ENCODE measurements around the gene RAB11FIP5. TPM values are rescaled to one million over a fixed set of nuclear protein-coding genes. Genes with fewer than 3 reads are reported as not detected.

RAB11FIP5 gene
- total RNA-seq, 1 donor from 2014 or later: 12.9 TPM

GRCh38 chr2:73076701-73077423 lies 35.9 kb downstream of the RAB11FIP5 start:
- Mint-ChIP-seq H3K27me3 (ENCODE audit: insufficient read depth) (no peaks in the 10 kb centered on the region), H3K4me1 (ENCODE audit: low read depth) (peaks cover 6% of the 10 kb centered on the region), H3K4me3 (no peak overlapping the region), H3K27ac (no peak overlapping the region), H3K36me3 (ENCODE audit: low read depth) (peaks cover 2% of the 10 kb centered on the region), H3K9me3 (no peaks in the 10 kb centered on the region)
- DNase-seq (ENCODE audit: low spot score): no peak
- intact Hi-C loops (cut with micrococcal nuclease): loop anchor here (2.0 kb wide), 1 partner anchor 130 kb away; no protein-coding TSS in a partner anchor

GRCh38 chr2:73075477-73076373 lies 37.0 kb downstream of the RAB11FIP5 start:
- Mint-ChIP-seq H3K27me3 (ENCODE audit: insufficient read depth) (no peaks in the 10 kb centered on the region), H3K9me3 (no peaks in the 10 kb centered on the region), H3K27ac (no peak overlapping the region), H3K36me3 (ENCODE audit: low read depth) (peaks cover 2% of the 10 kb centered on the region), H3K4me3 (no peak overlapping the region), H3K4me1 (ENCODE audit: low read depth) (peaks cover 9% of the 10 kb centered on the region)
- intact Hi-C loops (cut with micrococcal nuclease): loop anchor here (2.0 kb wide), 1 partner anchor 131 kb away; no protein-coding TSS in a partner anchor
- no peak for DNase-seq (ENCODE audit: low spot score)

- intact Hi-C loops (cut with micrococcal nuclease): loop anchor here (5.0 kb wide), 1 partner anchor 88 kb away; no protein-coding TSS in a partner anchor
- Mint-ChIP-seq H3K4me3 (no peak overlapping the region), H3K27me3 (ENCODE audit: insufficient read depth) (peaks cover 10% of the 10 kb centered on the region), H3K36me3 (ENCODE audit: low read depth) (peaks cover 6% of the 10 kb centered on the region), H3K9me3 (no peaks in the 10 kb centered on the region), H3K27ac (no peak overlapping the region), H3K4me1 (ENCODE audit: low read depth) (peaks cover 17% of the 10 kb centered on the region)
- DNase-seq (ENCODE audit: low spot score): no peak
Observed at GRCh38 chr2:73074110-73075069, 38.4 kb downstream of the RAB11FIP5 start.

- H3K4me3 Mint-ChIP-seq: peak overlapping the region; percentile 87
- peak overlapping the region; percentile 61 for H3K27ac Mint-ChIP-seq
- peaks cover 28% of the 10 kb centered on the region for H3K4me1 Mint-ChIP-seq (ENCODE audit: low read depth)
- intact Hi-C loops (cut with micrococcal nuclease): loop anchor here (5.0 kb wide), 1 partner anchor 90 kb away; no protein-coding TSS in a partner anchor
- peaks cover 10% of the 10 kb centered on the region for H3K36me3 Mint-ChIP-seq (ENCODE audit: low read depth)
- no peak for DNase-seq (ENCODE audit: low spot score)
- H3K27me3 Mint-ChIP-seq (ENCODE audit: insufficient read depth): peaks cover 20% of the 10 kb centered on the region
- no peaks in the 10 kb centered on the region for H3K9me3 Mint-ChIP-seq
Observed at GRCh38 chr2:73072416-73072815, 40.3 kb downstream of the RAB11FIP5 start.

GRCh38 chr2:73072129-73072395 lies 40.7 kb downstream of the RAB11FIP5 start:
- Mint-ChIP-seq H3K36me3 (ENCODE audit: low read depth) (peaks cover 10% of the 10 kb centered on the region), H3K4me3 (peak overlapping the region; percentile 87), H3K9me3 (no peaks in the 10 kb centered on the region), H3K4me1 (ENCODE audit: low read depth) (peaks cover 28% of the 10 kb centered on the region), H3K27me3 (ENCODE audit: insufficient read depth) (peaks cover 20% of the 10 kb centered on the region), H3K27ac (peak overlapping the region; percentile 61)
- no peak for DNase-seq (ENCODE audit: low spot score)
- intact Hi-C loops (cut with micrococcal nuclease): loop anchor here (5.0 kb wide), 1 partner anchor 90 kb away; no protein-coding TSS in a partner anchor

GRCh38 chr2:73071360-73072128 lies 41.2 kb downstream of the RAB11FIP5 start, which contains the start of gene SFXN5:
Gene SFXN5, minus strand, starts transcription at chr2:73071712. Its CDS starts 7 bp downstream, at chr2:73071705.
- Mint-ChIP-seq H3K36me3 (ENCODE audit: low read depth) (peaks cover 10% of the 10 kb centered on the region), H3K27ac (peak within 1 kb of the TSS; percentile 90), H3K4me1 (ENCODE audit: low read depth) (peaks cover 28% of the 10 kb centered on the region), H3K9me3 (no peaks in the 10 kb centered on the region), H3K4me3 (peak within 1 kb of the TSS; percentile 87), H3K27me3 (ENCODE audit: insufficient read depth) (peaks cover 20% of the 10 kb centered on the region)
- intact Hi-C loops (cut with micrococcal nuclease): loop anchor here (1.0 to 5.0 kb wide), 11 partner anchors 14 to 1383 kb away; partner anchors contain the start of genes EGR4, INO80B, PRADC1 and SMYD5
- peak; percentile 96 for DNase-seq (ENCODE audit: low spot score)

GRCh38 chr2:73070643-73071359 lies 41.9 kb downstream of the RAB11FIP5 start:
- Mint-ChIP-seq H3K4me3 (peak overlapping the region; percentile 87), H3K36me3 (ENCODE audit: low read depth) (peaks cover 10% of the 10 kb centered on the region), H3K9me3 (no peaks in the 10 kb centered on the region), H3K27ac (peak overlapping the region; percentile 90), H3K27me3 (ENCODE audit: insufficient read depth) (peaks cover 20% of the 10 kb centered on the region), H3K4me1 (ENCODE audit: low read depth) (peaks cover 32% of the 10 kb centered on the region)
- peak; percentile 24 for DNase-seq (ENCODE audit: low spot score)
- intact Hi-C loops (cut with micrococcal nuclease): loop anchor here (1.0 to 5.0 kb wide), 12 partner anchors 14 to 1384 kb away; partner anchors contain the start of genes EGR4, INO80B, PRADC1 and SMYD5

- Mint-ChIP-seq H3K4me1 (ENCODE audit: low read depth) (peaks cover 34% of the 10 kb centered on the region), H3K27me3 (ENCODE audit: insufficient read depth) (peaks cover 20% of the 10 kb centered on the region)
Observed at GRCh38 chr2:73069855-73070642, 42.7 kb downstream of the RAB11FIP5 start.

GRCh38 chr2:73069041-73069854 lies 43.5 kb downstream of the RAB11FIP5 start:
- DNase-seq (ENCODE audit: low spot score): no peak
- Mint-ChIP-seq H3K27ac (peak overlapping the region; percentile 53), H3K4me1 (ENCODE audit: low read depth) (peaks cover 34% of the 10 kb centered on the region), H3K27me3 (ENCODE audit: insufficient read depth) (peaks cover 20% of the 10 kb centered on the region), H3K9me3 (no peaks in the 10 kb centered on the region), H3K36me3 (ENCODE audit: low read depth) (peaks cover 10% of the 10 kb centered on the region), H3K4me3 (peak overlapping the region; percentile 87)
- intact Hi-C loops (cut with micrococcal nuclease): no loop called here

More at GRCh38 chr2:73069855-73070642, 42.7 kb downstream of the RAB11FIP5 start:
- Mint-ChIP-seq H3K4me3 (peak overlapping the region; percentile 87), H3K27ac (peak overlapping the region; percentile 53), H3K9me3 (no peaks in the 10 kb centered on the region), H3K36me3 (ENCODE audit: low read depth) (peaks cover 10% of the 10 kb centered on the region)
- intact Hi-C loops (cut with micrococcal nuclease): loop anchor here (1.0 to 5.0 kb wide), 7 partner anchors 77 to 1385 kb away; partner anchors contain the start of genes EGR4, INO80B and SPR
- no peak for DNase-seq (ENCODE audit: low spot score)

GRCh38 chr2:73068147-73068546 lies 44.6 kb downstream of the RAB11FIP5 start:
- H3K9me3 Mint-ChIP-seq: no peaks in the 10 kb centered on the region
- intact Hi-C loops (cut with micrococcal nuclease): no loop called here
- H3K36me3 Mint-ChIP-seq (ENCODE audit: low read depth): peaks cover 8% of the 10 kb centered on the region
- no peak for DNase-seq (ENCODE audit: low spot score)
- H3K27ac Mint-ChIP-seq: no peak overlapping the region
- peaks cover 20% of the 10 kb centered on the region for H3K27me3 Mint-ChIP-seq (ENCODE audit: insufficient read depth)
- H3K4me3 Mint-ChIP-seq: no peak overlapping the region
- H3K4me1 Mint-ChIP-seq (ENCODE audit: low read depth): peaks cover 34% of the 10 kb centered on the region
